Measurements from ENCODE around the gene STRIP1.

- TF ChIP-seq POLR2A (IDR thresholded peaks at IDR 0.05), result no peak
- no peak for TF ChIP-seq CTCF (IDR thresholded peaks at IDR 0.05)
Measured at GRCh38 chr1:110004583-110004982, 29.8 kb upstream of the STRIP1 start.

Measured in right lobe of liver (tissue), 4 donors.